GM12878 (cell line): ENCODE measurements around the gene BZW1. TPM values are rescaled to one million over a fixed set of nuclear protein-coding genes. Genes with fewer than 3 reads are reported as not detected.

ENCODE experiments used
- ATAC-seq: fragments of 200-7000 bp; cut with Tn5 transposase; 3 replicates; pipeline ENCODE4 v1.9.1; 2020; ENCODE audit warnings: mild to moderate bottlenecking, moderate library complexity
- BruUV-seq: library from RNA; stranded (reverse); fragments of 400-500 nt; replicated peaks from 2 replicates; lab custom pipeline; 2021; lab: Mats Ljungman, UMichigan
- CTCF ChIA-PET: fragments of 300-600 bp; sonication (Branson Sonifier 250); formaldehyde crosslinking; extraction: SDS; loops from one replicate; lab custom pipeline; 2021; ENCODE audit warnings: inconsistent platforms; lab: Yijun Ruan, JAX
- POLR2A ChIA-PET: fragments of 350-600 bp; formaldehyde crosslinking; extraction: SDS; loops from one replicate; lab custom pipeline; 2021; ENCODE audit warnings: inconsistent platforms; lab: Charles Lee
- RAD21 ChIA-PET: fragments of 300-600 bp; sonication (Branson Sonifier 250); formaldehyde crosslinking; loops from one replicate; lab custom pipeline; 2023; ENCODE audit warnings: antibody characterized with exemption; ENCODE audit not compliant: unreplicated experiment; lab: Charles Lee
- SMC1A ChIA-PET: fragments of 300-600 bp; sonication (Branson Sonifier 250); formaldehyde crosslinking; loops from one replicate; lab custom pipeline; 2023; ENCODE audit not compliant: unreplicated experiment, uncharacterized antibody; lab: Charles Lee
- DNase-seq: peaks from one replicate; pipeline ENCODE4 v3.0.0-alpha.2; 2011; ENCODE audit warnings: low read depth, low spot score
- FAIRE-seq: peaks from 3 replicates; lab custom pipeline; 2011; peaks lifted over from hg19 to GRCh38; lab: Jason Lieb, UNC
- H2AFZ ChIP-seq: 2 replicates; pipeline ENCODE4 v1.6.0; 2011; ENCODE audit warnings: low read depth, low read length, control low read depth; ENCODE audit not compliant: control insufficient read depth
- H3K27ac ChIP-seq: 2 replicates; pipeline ENCODE4 v1.5.1; 2011; ENCODE audit warnings: control low read depth; ENCODE audit not compliant: control insufficient read depth, insufficient read depth
- H3K27me3 ChIP-seq, 2 experiments: replicated peaks in 1 of 2; 2 replicates each; pipeline versions ENCODE4 v1.6.0 to v1.6.1; 2011; ENCODE audit warnings: low read length in 1 of 2; ENCODE audit not compliant: control insufficient read depth in 2 of 2, insufficient read depth in 2 of 2
- H3K36me3 ChIP-seq, 2 experiments: 2 replicates each; pipeline ENCODE4 v1.5.1; 2011; ENCODE audit warnings: low read length in 1 of 2; ENCODE audit not compliant: control insufficient read depth in 2 of 2, insufficient read depth in 2 of 2
- H3K4me1 ChIP-seq: 2 replicates; pipeline ENCODE4 v1.6.1; 2011; ENCODE audit warnings: mild to moderate bottlenecking, low read length, moderate library complexity, mixed read lengths; ENCODE audit not compliant: control insufficient read depth, insufficient read depth
- H3K4me2 ChIP-seq: 2 replicates; pipeline ENCODE4 v1.6.0; 2011; ENCODE audit warnings: control low read depth; ENCODE audit not compliant: control insufficient read depth, insufficient read depth
- H3K4me3 ChIP-seq: fragments of 200-600 bp; sonication (generic); 2 replicates; pipeline ENCODE4 v1.5.1; 2016
- H3K79me2 ChIP-seq: 2 replicates; pipeline ENCODE4 v1.6.0; 2011; ENCODE audit warnings: low read length; ENCODE audit not compliant: control insufficient read depth, insufficient read depth
- H3K9ac ChIP-seq: 2 replicates; pipeline ENCODE4 v1.8.0; 2011; ENCODE audit warnings: low read length, control low read depth, mixed read lengths; ENCODE audit not compliant: control insufficient read depth, insufficient read depth
- H3K9me3 ChIP-seq: replicated peaks from 3 replicates; pipeline ENCODE4 v1.5.1; 2011; ENCODE audit warnings: mild to moderate bottlenecking, low read length; ENCODE audit not compliant: control insufficient read depth, insufficient read depth
- H4K20me1 ChIP-seq: 2 replicates; pipeline ENCODE4 v1.6.0; 2011; ENCODE audit not compliant: control insufficient read depth, insufficient read depth
- ATF7 ChIP-seq: fragments of 450-650 bp; IDR thresholded peaks from 2 replicates; pipeline ENCODE4 v1.6.1; 2016; ENCODE audit warnings: low read depth, mild to moderate bottlenecking
- CUX1 ChIP-seq: IDR thresholded peaks from 2 replicates; pipeline ENCODE4 v1.6.1; 2012; ENCODE audit warnings: improper control_type of control experiment, low read depth, low read length; ENCODE audit not compliant: insufficient replicate concordance
- E4F1 ChIP-seq: fragments of 450-650 bp; IDR thresholded peaks from 2 replicates; pipeline ENCODE4 v1.6.1; 2018; ENCODE audit warnings: borderline replicate concordance, mild to moderate bottlenecking; ENCODE audit not compliant: partially characterized antibody
- ESRRA ChIP-seq: IDR thresholded peaks from 2 replicates; pipeline ENCODE4 v1.6.1; 2012; ENCODE audit warnings: mild to moderate bottlenecking, low read length, improper control_type of control experiment
- GABPA ChIP-seq: IDR thresholded peaks from 2 replicates; pipeline ENCODE4 v1.6.1; 2014; ENCODE audit warnings: antibody characterized with exemption, low read depth, mild to moderate bottlenecking, inconsistent platforms
- MTA2 ChIP-seq: fragments of 450-650 bp; IDR thresholded peaks from 2 replicates; pipeline ENCODE4 v1.6.1; 2016; ENCODE audit warnings: low read depth, mild to moderate bottlenecking, moderate library complexity
- PBX3 ChIP-seq: IDR thresholded peaks from 2 replicates; pipeline ENCODE4 v1.6.1; 2011; ENCODE audit warnings: mild to moderate bottlenecking, low read depth, low read length, moderate library complexity; ENCODE audit not compliant: insufficient replicate concordance
- PKNOX1 ChIP-seq: fragments of 450-650 bp; IDR thresholded peaks from 2 replicates; pipeline ENCODE4 v1.6.1; 2016; ENCODE audit warnings: mild to moderate bottlenecking
- SMAD1 ChIP-seq: fragments of 450-650 bp; IDR thresholded peaks from 2 replicates; pipeline ENCODE4 v1.6.1; 2018; ENCODE audit warnings: mild to moderate bottlenecking, low read depth; ENCODE audit not compliant: partially characterized antibody
- SP1 ChIP-seq: IDR thresholded peaks from one replicate; pipeline ENCODE4 v1.6.1; 2011; ENCODE audit warnings: low read depth, low read length
- USF1 ChIP-seq: IDR thresholded peaks from 2 replicates; pipeline ENCODE4 v1.6.1; 2011; ENCODE audit warnings: borderline replicate concordance, low read depth, mild to moderate bottlenecking, moderate library complexity, mixed read lengths, low read length; ENCODE audit not compliant: insufficient read depth; ENCODE audit errors: extremely low read length
- ZNF24 ChIP-seq: fragments of 450-650 bp; IDR thresholded peaks from 2 replicates; pipeline ENCODE4 v1.6.1; 2017; ENCODE audit warnings: antibody characterized with exemption, mild to moderate bottlenecking
- WGBS: methylation state at CpG from one replicate; pipeline ENCODE4 v1.1.6; 2016; ENCODE audit warnings: low lambda C conversion rate; ENCODE audit not compliant: insufficient replicate concordance, insufficient coverage; ENCODE audit errors: missing lambda C conversion rate; 5-methylcytosine and 5-hydroxymethylcytosine counted together
- in situ Hi-C: fragments of 300-500 bp; cut with MboI; formaldehyde crosslinking; loops from 9 replicates; pipeline ENCODE4 v1.14.3; 2018; ENCODE audit warnings: mixed read lengths
- intact Hi-C: fragments of 100-400 bp; cut with micrococcal nuclease; formaldehyde crosslinking; loops from one replicate; pipeline ENCODE4 v1.14.2; 2022; ENCODE audit not compliant: unreplicated experiment
- polyA plus RNA-seq, 11 experiments: library from polyadenylated mRNA; depleted of rRNA in 4 of 11; unstranded in 6 of 11; stranded (reverse) in 5 of 11; fragments of >200 nt; fragmentation: Nextera tagmentation in 4 of 11; fragmentation: Illumina TruSeq in 1 of 11; extraction: Ambion mirVana in 4 of 11; extraction: Trizol in 1 of 11; gene quantifications; 1 replicate in 1 of 11; 2 replicates in 10 of 11; pipeline versions ENCODE4 v1.2.1 to v1.2.3, GENCODE V29; 2011 to 2016; ENCODE audit warnings: inconsistent platforms in 2 of 11, missing spikeins in 2 of 11, low read depth in 1 of 11
- total RNA-seq, 4 experiments: library from RNA; depleted of rRNA in 3 of 4; stranded (reverse); fragments of >200 nt in 3 of 4; fragmentation: Illumina TruSeq in 1 of 4; extraction: Trizol in 1 of 4; gene quantifications; 2 replicates each; pipeline versions ENCODE4 v1.2.1 to v1.2.3, GENCODE V29; 2013 to 2021

The BZW1 gene
- total and polyA plus RNA-seq, 10 of the 15 experiments (the other 5 are each of a cell fraction or from before 2014, with no cell fraction given), result 186 to 349 (median 269) TPM

- TF ChIP-seq CUX1, result no peak
Observed at GRCh38 chr2:200794143-200794542, 17.6 kb upstream of the BZW1 start (continued).

- Histone ChIP-seq H3K4me3 (no peak overlapping the region), H3K79me2 (no peaks in the 10 kb centered on the region), H4K20me1 (no peaks in the 10 kb centered on the region), H3K9ac (no peak overlapping the region), H3K4me2 (no peak overlapping the region), H3K9me3 (no peaks in the 10 kb centered on the region), H3K27ac (no peak overlapping the region), H2AFZ (no peak overlapping the region), H3K4me1 (no peaks in the 10 kb centered on the region), H3K36me3 (no peaks in the 10 kb centered on the region), H3K27me3 (no peaks in the 10 kb centered on the region; a peak in 1 of 4 replicates)
- FAIRE-seq (no peak), ATAC-seq (no peak), DNase-seq (no peak)
- RAD21 ChIA-PET, result no interaction called here
- BruUV-seq, result no TSS peak
- in situ Hi-C loops (no loop called here), intact Hi-C loops (no loop called here)
- TF ChIP-seq ESRRA (no peak), USF1 (no peak), SMAD1 (no peak), ATF7 (no peak), GABPA (no peak), PBX3 (no peak), E4F1 (no peak), SP1 (no peak), ZNF24 (no peak), PKNOX1 (no peak), MTA2 (no peak)
- POLR2A ChIA-PET, result no interaction called here
- WGBS, result 42% methylated on average over 8 of the region's 8 CpGs
- CTCF ChIA-PET, result no interaction called here
- SMC1A ChIA-PET, result interaction anchor here (1.1 to 1.4 kb wide), 2 partner anchors 62 to 82 kb away, joined by 3 read pairs; no protein-coding TSS in a partner anchor
Observed at GRCh38 chr2:200795028-200795440, 16.7 kb upstream of the BZW1 start.
